Left ventricle myocardium inferior (tissue), 1 donor: Measurements from ENCODE around the gene COQ9. TPM values are rescaled to one million over a fixed set of nuclear protein-coding genes. Genes with fewer than 3 reads are reported as not detected.
A peak's percentile ranks its signal among the peaks of the same experiment; 100 is the strongest.

Experiments
- DNase-seq: peaks from one replicate; pipeline ENCODE4 v3.0.0-alpha.2; 2020
- H3K27ac ChIP-seq: fragments of 200-600 bp; replicated peaks from 2 replicates; pipeline ENCODE4 v1.8.0; 2021
- H3K27me3 ChIP-seq: fragments of 200-600 bp; 2 replicates; pipeline ENCODE4 v1.8.0; 2021; ENCODE audit warnings: low read depth
- H3K36me3 ChIP-seq: fragments of 200-600 bp; 2 replicates; pipeline ENCODE4 v1.8.0; 2021
- H3K4me1 ChIP-seq: fragments of 200-600 bp; 2 replicates; pipeline ENCODE4 v1.8.0; 2021
- H3K4me3 ChIP-seq: fragments of 200-600 bp; 2 replicates; pipeline ENCODE4 v1.8.0; 2021; ENCODE audit warnings: mild to moderate bottlenecking, moderate library complexity
- H3K9me3 ChIP-seq: fragments of 200-600 bp; replicated peaks from 2 replicates; pipeline ENCODE4 v1.8.0; 2021
- CTCF ChIP-seq: fragments of 200-600 bp; IDR thresholded peaks from 2 replicates; pipeline ENCODE4 v1.8.0; 2021; ENCODE audit warnings: antibody characterized with exemption, mild to moderate bottlenecking, borderline replicate concordance
- intact Hi-C: fragments of 100-400 bp; cut with micrococcal nuclease; formaldehyde crosslinking; loops from one replicate; pipeline ENCODE4 v1.11.0; 2022
- total RNA-seq: library from RNA; stranded (reverse); fragmentation: NEBNext Ultra II Directional; extraction: Animal tissue kit (Norgen Biotek cat#: 25700); gene quantifications from one replicate; pipeline ENCODE4 v1.2.1, GENCODE V29; 2021
- donor health status: DM: no; HTN: yes; CAD: no; lungs with severe emphysema.

The COQ9 gene
- total RNA-seq, 1 donor from 2014 or later = 234 TPM

- Histone ChIP-seq H3K27ac (no peak overlapping the region), H3K27me3 (no peaks in the 10 kb centered on the region), H3K4me1 (peaks cover 65% of the 10 kb centered on the region), H3K4me3 (no peak overlapping the region), H3K36me3 (no peaks in the 10 kb centered on the region), H3K9me3 (no peaks in the 10 kb centered on the region)
- DNase-seq = no peak
- no peak for TF ChIP-seq CTCF
- intact Hi-C loops = no loop called here
Measured at GRCh38 chr16:57481421-57481820, 34.1 kb downstream of the COQ9 start.

- Histone ChIP-seq H3K4me3 (no peak overlapping the region), H3K27ac (no peak overlapping the region), H3K36me3 (no peaks in the 10 kb centered on the region), H3K4me1 (peaks cover 57% of the 10 kb centered on the region), H3K27me3 (no peaks in the 10 kb centered on the region), H3K9me3 (no peaks in the 10 kb centered on the region)
- intact Hi-C loops = no loop called here
- no peak for TF ChIP-seq CTCF
- DNase-seq = no peak
Measured at GRCh38 chr16:57482845-57483545, 35.7 kb downstream of the COQ9 start.

- no peaks in the 10 kb centered on the region for H3K27me3 ChIP-seq
- no peaks in the 10 kb centered on the region for H3K9me3 ChIP-seq
- H3K4me1 ChIP-seq = peaks cover 48% of the 10 kb centered on the region
- intact Hi-C loops = no loop called here
- no peak overlapping the region for H3K27ac ChIP-seq
- DNase-seq = no peak
- H3K36me3 ChIP-seq = no peaks in the 10 kb centered on the region
- no peak for TF ChIP-seq CTCF
- no peak overlapping the region for H3K4me3 ChIP-seq
Measured at GRCh38 chr16:57483725-57484514, 36.6 kb downstream of the COQ9 start.

GRCh38 chr16:57484515-57485005 is 37.3 kb downstream of the COQ9 start:
- TF ChIP-seq CTCF = no peak
- H3K4me3 ChIP-seq = no peak overlapping the region

GRCh38 chr16:57485091-57485915 is 38.0 kb downstream of the COQ9 start:
- no peak for TF ChIP-seq CTCF
- H3K4me1 ChIP-seq = peaks cover 34% of the 10 kb centered on the region
- no peak for DNase-seq

More at GRCh38 chr16:57484515-57485005, 37.3 kb downstream of the COQ9 start:
- H3K36me3 ChIP-seq = no peaks in the 10 kb centered on the region
- no peaks in the 10 kb centered on the region for H3K9me3 ChIP-seq
- intact Hi-C loops = no loop called here
- no peak for DNase-seq
- H3K4me1 ChIP-seq = peaks cover 42% of the 10 kb centered on the region
- H3K27me3 ChIP-seq = no peaks in the 10 kb centered on the region
- no peak overlapping the region for H3K27ac ChIP-seq

More at GRCh38 chr16:57485091-57485915, 38.0 kb downstream of the COQ9 start:
- Histone ChIP-seq H3K27me3 (no peaks in the 10 kb centered on the region), H3K9me3 (no peaks in the 10 kb centered on the region), H3K27ac (peak overlapping the region; percentile 75), H3K4me3 (peak overlapping the region; percentile 80), H3K36me3 (no peaks in the 10 kb centered on the region)
- intact Hi-C loops = no loop called here
